HL-60 (cell line): Measurements from ENCODE around the gene KCNG4.

ENCODE experiments used
- CTCF ChIP-seq: IDR thresholded peaks from one replicate; pipeline ENCODE4 v1.5.1; 2011; ENCODE audit warnings: low read length, control low read depth, inconsistent platforms; ENCODE audit not compliant: insufficient read depth
- REST ChIP-seq: IDR thresholded peaks from 2 replicates; pipeline ENCODE4 v1.6.1; 2012; ENCODE audit warnings: low read depth; ENCODE audit not compliant: insufficient replicate concordance

DNA sequence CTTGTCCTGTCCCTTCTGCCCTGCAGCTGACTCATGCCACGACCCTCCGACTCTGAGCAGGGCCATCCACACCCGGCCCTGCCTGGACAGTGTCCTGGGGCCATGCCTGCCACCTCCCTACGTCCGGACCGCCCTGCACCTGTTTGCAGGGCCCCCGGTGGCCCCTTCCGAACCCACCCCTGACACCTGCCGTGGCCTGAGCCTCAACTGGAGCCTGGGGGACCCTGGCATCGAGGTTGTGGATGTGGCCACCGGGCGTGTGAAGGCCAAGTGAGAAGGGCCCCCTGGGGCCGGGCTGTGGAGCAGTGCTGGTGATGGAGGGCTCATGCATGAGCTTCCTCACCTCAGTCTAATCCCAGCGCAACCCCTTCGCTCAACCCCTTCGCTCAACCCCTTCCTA is 43.7 kb downstream of the KCNG4 start:
- TF ChIP-seq REST (no peak), CTCF (no peak)
